GM12864 (cell line): Measurements from ENCODE around the gene CTSO.

Source experiments
- DNase-seq: peaks from one replicate; pipeline ENCODE4 v3.0.0-alpha.2; 2011; ENCODE audit warnings: low read depth
- H3K4me3 ChIP-seq: 2 replicates; pipeline ENCODE4 v1.5.1; 2011; ENCODE audit warnings: mild to moderate bottlenecking, low read depth, low read length, control low read depth
- TF ChIP-seq, protein P1 (sequence below): IDR thresholded peaks from 2 replicates; pipeline ENCODE4 v1.5.1; 2011; ENCODE audit warnings: low read depth, mild to moderate bottlenecking, moderate library complexity, low read length, control low read depth, inconsistent platforms; ENCODE audit errors: missing control alignments

The CTSO gene

GRCh38 chr4:155978810-155979209 is 25.1 kb upstream of the CTSO start:
- H3K4me3 ChIP-seq, result no peak overlapping the region
- TF ChIP-seq, protein P1, sequence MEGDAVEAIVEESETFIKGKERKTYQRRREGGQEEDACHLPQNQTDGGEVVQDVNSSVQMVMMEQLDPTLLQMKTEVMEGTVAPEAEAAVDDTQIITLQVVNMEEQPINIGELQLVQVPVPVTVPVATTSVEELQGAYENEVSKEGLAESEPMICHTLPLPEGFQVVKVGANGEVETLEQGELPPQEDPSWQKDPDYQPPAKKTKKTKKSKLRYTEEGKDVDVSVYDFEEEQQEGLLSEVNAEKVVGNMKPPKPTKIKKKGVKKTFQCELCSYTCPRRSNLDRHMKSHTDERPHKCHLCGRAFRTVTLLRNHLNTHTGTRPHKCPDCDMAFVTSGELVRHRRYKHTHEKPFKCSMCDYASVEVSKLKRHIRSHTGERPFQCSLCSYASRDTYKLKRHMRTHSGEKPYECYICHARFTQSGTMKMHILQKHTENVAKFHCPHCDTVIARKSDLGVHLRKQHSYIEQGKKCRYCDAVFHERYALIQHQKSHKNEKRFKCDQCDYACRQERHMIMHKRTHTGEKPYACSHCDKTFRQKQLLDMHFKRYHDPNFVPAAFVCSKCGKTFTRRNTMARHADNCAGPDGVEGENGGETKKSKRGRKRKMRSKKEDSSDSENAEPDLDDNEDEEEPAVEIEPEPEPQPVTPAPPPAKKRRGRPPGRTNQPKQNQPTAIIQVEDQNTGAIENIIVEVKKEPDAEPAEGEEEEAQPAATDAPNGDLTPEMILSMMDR, result no peak
- DNase-seq, result no peak

GRCh38 chr4:155975511-155975910 is 21.8 kb upstream of the CTSO start:
- no peak for DNase-seq
- no peak overlapping the region for H3K4me3 ChIP-seq
- TF ChIP-seq, protein P1, result no peak

GRCh38 chr4:155974996-155975395 is 21.3 kb upstream of the CTSO start:
- H3K4me3 ChIP-seq, result no peak overlapping the region
- TF ChIP-seq, protein P1, result no peak
- no peak for DNase-seq

DNA sequence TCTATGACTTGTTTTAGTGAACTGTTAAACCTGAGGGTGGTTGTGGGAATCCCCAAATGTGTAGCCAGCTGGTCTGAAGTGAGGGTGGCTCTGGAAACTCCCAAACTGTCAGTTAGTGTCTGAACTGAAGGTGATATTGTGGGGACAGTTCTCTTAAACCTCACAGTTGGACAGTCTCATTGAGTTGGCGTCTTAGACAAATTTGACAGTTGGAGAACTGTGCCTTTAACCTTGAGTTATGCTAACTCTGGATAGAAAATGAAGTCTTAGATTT is 20.7 kb upstream of the CTSO start:
- H3K4me3 ChIP-seq, result no peak overlapping the region
- peak; percentile 46 for DNase-seq
- TF ChIP-seq, protein P1, result no peak

DNA sequence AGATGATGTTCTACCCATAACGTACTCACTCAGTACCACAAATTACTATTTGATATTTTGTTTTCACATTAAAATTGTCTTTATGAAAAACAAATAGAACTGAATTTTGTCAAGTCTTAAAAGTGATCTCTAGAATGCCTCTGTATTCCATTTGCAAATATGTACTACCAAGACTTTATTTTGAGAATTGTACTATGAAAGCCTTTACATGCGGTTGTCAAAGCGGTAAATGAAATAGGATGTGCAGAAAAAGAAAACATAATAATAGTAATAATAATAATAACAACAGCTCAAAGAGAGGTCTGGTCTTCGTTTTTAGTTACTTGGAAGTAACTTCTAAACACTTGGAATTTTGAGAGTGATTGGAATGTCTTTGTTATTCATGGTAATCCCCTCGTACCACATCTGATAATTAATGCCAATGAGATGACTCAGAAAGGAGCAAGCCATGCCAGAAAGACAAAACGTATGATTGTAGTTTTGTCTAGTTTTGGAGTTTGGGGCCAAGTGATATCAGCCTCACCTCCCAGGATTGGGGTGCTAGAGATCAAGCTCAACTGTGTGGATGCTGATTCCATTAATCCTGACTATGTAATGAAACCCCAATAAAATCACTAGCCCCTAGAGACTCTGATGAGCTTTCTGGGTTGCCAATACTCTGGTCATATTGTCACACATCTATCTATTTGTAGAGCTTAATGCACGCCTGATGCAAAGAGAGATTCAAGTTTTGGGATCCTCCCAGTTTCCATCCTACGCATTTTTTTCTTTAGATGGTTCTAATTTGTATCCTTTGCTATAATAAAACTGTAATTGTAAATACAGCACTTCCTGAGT is 20.2 kb upstream of the CTSO start:
- TF ChIP-seq, protein P1, result no peak
- H3K4me3 ChIP-seq, result no peak overlapping the region
- no peak for DNase-seq

GRCh38 chr4:155972098-155972497 is 18.4 kb upstream of the CTSO start:
- DNase-seq, result no peak
- TF ChIP-seq, protein P1, result peak; percentile 53
- no peak overlapping the region for H3K4me3 ChIP-seq
